ENCODE measurements around the gene JPT2.

JPT2 gene

DNA sequence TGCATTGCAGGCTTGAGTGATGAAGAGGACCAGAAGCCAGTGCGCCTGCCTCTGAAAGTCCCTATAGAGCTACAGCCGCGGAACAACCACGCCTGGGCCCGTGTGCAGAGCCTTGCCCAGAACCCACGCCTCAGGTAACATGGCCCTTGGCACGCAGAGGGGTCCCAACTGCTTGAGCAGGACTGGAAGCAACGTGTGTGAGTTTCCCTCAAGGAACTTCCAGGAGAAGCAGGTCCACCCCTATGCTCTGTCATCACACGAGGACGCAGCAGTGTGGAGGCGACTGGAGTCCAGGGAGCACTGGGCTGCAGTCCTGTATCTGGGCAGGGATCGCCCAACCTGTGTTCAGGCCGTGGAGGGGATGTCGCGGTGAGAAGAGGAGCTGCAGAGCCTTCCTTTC lies 25.1 kb upstream of the JPT2 start:
- Histone ChIP-seq H3K9me3 (ENCODE audit: control insufficient read depth in 1 of 2, low read length in 2 of 2) (no peaks in the 10 kb centered on the region), H3K27ac (ENCODE audit: low read length) (no peak overlapping the region), H3K4me3 (ENCODE audit: low read depth in 1 of 2, low read length in 2 of 2) (no peak overlapping the region), H3K4me1 (ENCODE audit: control insufficient read depth in 1 of 2, insufficient read depth in 2 of 2, low read length in 2 of 2) (no peaks in the 10 kb centered on the region), H3K27me3 (ENCODE audit: low read depth, low read length) (no peaks in the 10 kb centered on the region), H3K36me3 (ENCODE audit: control insufficient read depth in 1 of 2, insufficient read depth in 2 of 2, low read length in 2 of 2) (peaks cover 30 to 57% of the 10 kb centered on the region in 2 donors)

DNA sequence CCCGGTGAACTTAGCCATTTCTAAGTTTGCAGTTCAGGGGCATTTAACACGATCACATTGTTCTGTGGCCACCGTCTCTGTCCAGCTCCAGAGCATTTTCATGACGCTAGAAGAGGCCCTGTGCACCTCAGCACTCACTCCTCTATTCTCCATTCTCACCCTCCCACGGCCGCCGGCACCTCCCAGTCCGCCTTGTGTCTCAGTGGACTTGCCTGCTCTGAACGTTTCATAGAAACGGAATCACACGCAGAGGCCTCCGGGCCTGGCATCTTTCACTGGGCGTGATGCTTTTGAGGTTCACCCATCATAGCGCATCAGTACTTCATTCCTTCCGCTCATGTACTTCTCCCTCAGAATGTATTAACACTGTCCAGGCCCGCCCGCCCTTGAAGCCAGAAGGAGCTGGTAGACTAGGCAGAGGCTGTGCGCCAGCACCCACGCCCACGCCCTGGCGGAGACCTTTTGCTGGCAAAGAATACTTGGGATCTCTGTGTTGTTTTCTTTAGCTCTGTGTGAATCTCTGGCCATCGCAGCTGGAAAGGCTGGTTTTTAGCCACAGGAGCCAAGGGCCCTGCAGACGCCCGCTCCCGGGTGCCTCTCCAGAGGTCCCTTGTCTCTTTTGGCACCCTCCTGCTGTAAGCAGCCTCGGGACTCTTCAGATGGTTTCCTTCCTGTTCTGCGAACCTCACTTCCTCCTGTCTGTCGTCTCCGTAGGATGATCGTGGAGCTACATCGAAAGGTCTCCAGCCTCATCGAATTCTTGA lies 23.4 kb upstream of the JPT2 start:
- H3K36me3 ChIP-seq (ENCODE audit: control insufficient read depth in 1 of 2, insufficient read depth in 2 of 2, low read length in 2 of 2) = peaks cover 36 to 72% of the 10 kb centered on the region in 2 donors
- no peak overlapping the region for H3K4me3 ChIP-seq (ENCODE audit: low read depth in 1 of 2, low read length in 2 of 2)
- no peak overlapping the region for H3K27ac ChIP-seq (ENCODE audit: low read length)

DNA sequence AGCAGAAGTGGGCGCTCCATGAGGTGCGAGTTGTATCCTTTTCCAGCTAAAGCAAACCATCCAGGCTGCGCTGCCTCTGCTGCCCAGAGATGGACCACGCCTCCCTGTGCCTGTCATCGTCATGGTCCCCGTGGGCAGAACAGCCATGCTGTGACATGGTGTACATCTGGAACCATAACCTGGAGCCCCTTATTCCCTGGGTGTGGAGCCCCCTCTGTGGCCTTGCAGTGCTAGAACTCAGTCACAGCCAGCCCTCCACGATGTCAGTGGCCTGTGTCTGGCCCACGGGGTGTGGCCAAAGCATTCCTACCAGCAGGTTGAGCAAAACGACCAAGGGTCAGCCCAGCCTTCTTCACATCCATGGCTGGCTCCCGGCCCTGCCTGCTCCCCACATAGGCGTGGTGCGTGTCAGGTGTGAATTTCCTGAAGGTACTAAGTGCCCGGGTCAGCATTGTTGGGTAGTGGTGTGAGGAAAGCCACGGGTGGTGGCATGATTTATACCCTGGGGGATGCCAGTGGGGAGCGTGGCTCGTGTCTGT lies 22.7 kb upstream of the JPT2 start:
- Histone ChIP-seq H3K36me3 (ENCODE audit: control insufficient read depth in 1 of 2, insufficient read depth in 2 of 2, low read length in 2 of 2) (peaks cover 42 to 78% of the 10 kb centered on the region in 2 donors), H3K27me3 (ENCODE audit: low read depth, low read length) (no peaks in the 10 kb centered on the region), H3K27ac (ENCODE audit: low read length) (no peak overlapping the region)

More for the DNA sequence above, 23.4 kb upstream of the JPT2 start:
- H3K9me3 ChIP-seq (ENCODE audit: control insufficient read depth in 1 of 2, low read length in 2 of 2) = no peaks in the 10 kb centered on the region
- H3K27me3 ChIP-seq (ENCODE audit: low read depth, low read length) = no peaks in the 10 kb centered on the region
- no peaks in the 10 kb centered on the region for H3K4me1 ChIP-seq (ENCODE audit: control insufficient read depth in 1 of 2, insufficient read depth in 2 of 2, low read length in 2 of 2)

DNA sequence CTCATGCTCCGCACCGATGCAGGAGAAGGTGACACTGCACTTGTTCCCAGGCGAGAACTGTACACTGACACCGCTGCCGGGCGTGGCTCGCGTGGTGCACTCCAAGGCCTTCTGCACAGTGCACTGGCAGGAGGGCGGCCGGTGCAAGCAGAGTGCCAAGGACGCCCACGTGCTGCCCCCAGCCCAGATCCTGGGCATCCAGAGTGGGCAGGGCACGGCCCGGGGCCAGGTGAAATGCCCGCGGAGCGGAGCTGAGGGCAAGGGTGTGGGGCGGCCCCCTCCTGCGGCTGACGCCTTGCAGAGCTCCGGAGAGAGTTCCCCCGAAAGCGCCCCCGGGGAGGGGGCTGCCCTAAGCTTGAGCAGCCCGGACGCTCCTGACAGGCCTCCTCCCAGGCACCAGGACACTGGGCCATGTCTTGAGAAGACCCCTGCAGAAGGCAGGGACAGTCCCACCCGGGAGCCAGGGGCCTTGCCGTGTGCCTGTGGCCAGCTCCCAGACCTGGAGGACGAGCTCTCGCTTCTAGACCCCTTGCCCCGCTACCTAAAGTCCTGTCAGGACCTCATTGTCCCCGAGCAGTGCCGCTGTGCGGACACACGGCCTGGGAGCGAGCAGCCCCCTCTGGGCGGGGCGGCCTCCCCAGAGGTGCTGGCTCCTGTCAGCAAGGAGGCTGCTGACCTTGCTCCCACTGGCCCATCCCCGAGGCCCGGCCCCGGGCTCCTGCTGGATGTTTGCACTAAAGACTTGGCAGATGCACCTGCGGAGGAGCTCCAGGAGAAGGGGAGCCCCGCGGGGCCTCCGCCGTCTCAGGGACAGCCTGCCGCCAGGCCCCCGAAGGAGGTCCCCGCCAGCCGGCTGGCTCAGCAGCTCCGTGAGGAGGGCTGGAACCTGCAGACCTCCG lies 21.9 kb upstream of the JPT2 start:
- Histone ChIP-seq H3K36me3 (ENCODE audit: control insufficient read depth in 1 of 2, insufficient read depth in 2 of 2, low read length in 2 of 2) (peaks cover 46 to 84% of the 10 kb centered on the region in 2 donors), H3K27me3 (ENCODE audit: low read depth, low read length) (no peaks in the 10 kb centered on the region), H3K4me1 (ENCODE audit: control insufficient read depth in 1 of 2, insufficient read depth in 2 of 2, low read length in 2 of 2) (no peaks in the 10 kb centered on the region), H3K4me3 (ENCODE audit: low read depth in 1 of 2, low read length in 2 of 2) (no peak overlapping the region), H3K9me3 (ENCODE audit: control insufficient read depth in 1 of 2, low read length in 2 of 2) (no peaks in the 10 kb centered on the region), H3K27ac (ENCODE audit: low read length) (no peak overlapping the region)

More for the DNA sequence above, 22.7 kb upstream of the JPT2 start:
- no peaks in the 10 kb centered on the region for H3K4me1 ChIP-seq (ENCODE audit: control insufficient read depth in 1 of 2, insufficient read depth in 2 of 2, low read length in 2 of 2)
- H3K9me3 ChIP-seq (ENCODE audit: control insufficient read depth in 1 of 2, low read length in 2 of 2) = no peaks in the 10 kb centered on the region
- no peak overlapping the region for H3K4me3 ChIP-seq (ENCODE audit: low read depth in 1 of 2, low read length in 2 of 2)

DNA sequence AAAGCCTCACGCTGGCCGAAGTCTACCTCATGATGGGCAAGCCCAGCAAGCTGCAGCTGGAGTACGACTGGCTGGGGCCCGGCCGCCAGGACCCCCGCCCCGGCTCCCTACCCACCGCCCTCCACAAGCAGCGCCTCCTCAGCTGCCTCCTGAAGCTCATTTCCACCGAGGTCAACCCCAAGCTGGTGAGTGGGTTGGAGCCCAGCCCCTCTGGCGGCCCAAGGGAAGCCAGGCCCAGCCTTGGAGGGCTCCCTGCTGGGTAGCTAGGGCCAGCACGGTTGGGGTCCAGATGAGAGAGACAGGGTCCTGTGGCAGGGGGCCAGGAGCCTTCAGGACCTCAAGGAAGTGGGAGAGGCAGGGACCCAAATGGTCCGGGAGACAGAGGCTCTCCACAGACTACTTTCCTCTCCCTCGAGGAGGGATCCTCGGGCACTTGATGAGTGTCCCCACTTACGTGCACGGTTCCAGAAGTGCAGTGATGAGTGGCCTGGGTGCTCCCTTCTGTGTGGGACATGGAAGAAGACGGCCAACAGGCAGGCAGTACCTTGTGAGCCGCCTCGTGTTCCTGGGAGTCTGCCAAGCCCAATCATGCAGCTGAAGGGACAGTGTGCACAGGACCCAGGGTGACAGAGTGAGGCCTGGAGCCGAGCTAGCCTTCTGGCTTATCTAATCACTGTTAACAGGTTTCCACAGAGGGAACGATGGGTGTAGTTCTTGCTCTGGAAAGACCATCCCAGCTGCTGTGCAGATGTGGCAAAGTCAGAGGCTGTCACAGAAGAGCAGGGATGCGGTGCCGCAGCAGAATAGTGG lies 21.1 kb upstream of the JPT2 start:
- H3K9me3 ChIP-seq (ENCODE audit: control insufficient read depth in 1 of 2, low read length in 2 of 2) = no peaks in the 10 kb centered on the region
- H3K4me3 ChIP-seq (ENCODE audit: low read depth in 1 of 2, low read length in 2 of 2) = no peak overlapping the region
- no peaks in the 10 kb centered on the region for H3K4me1 ChIP-seq (ENCODE audit: control insufficient read depth in 1 of 2, insufficient read depth in 2 of 2, low read length in 2 of 2)
- H3K27ac ChIP-seq (ENCODE audit: low read length) = no peak overlapping the region
- peaks cover 50 to 88% of the 10 kb centered on the region in 2 donors for H3K36me3 ChIP-seq (ENCODE audit: control insufficient read depth in 1 of 2, insufficient read depth in 2 of 2, low read length in 2 of 2)
- no peaks in the 10 kb centered on the region for H3K27me3 ChIP-seq (ENCODE audit: low read depth, low read length)

DNA sequence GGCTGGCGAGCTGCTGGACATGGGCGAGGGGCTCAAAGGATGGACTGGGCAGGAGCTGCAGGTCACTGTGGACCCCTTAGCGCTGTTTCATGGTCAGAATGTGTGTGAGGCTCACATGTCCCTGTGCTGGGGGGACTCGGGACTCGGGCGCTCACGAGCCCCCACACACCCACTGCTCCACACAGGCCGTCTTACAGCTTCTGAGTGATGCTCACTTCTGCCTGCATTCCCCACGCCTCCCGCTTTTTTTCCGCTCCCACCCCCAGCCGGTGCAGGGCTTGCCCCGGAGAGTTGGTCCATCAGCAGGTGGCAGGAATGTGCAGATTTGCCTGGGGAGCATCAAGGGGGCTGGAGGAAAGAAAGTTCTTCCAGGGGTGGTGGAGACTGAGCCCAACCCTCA lies 20.2 kb upstream of the JPT2 start:
- Histone ChIP-seq H3K4me3 (ENCODE audit: low read depth in 1 of 2, low read length in 2 of 2) (no peak overlapping the region), H3K4me1 (ENCODE audit: control insufficient read depth in 1 of 2, insufficient read depth in 2 of 2, low read length in 2 of 2) (no peaks in the 10 kb centered on the region), H3K27ac (ENCODE audit: low read length) (no peak overlapping the region), H3K27me3 (ENCODE audit: low read depth, low read length) (no peaks in the 10 kb centered on the region), H3K36me3 (ENCODE audit: control insufficient read depth in 1 of 2, insufficient read depth in 2 of 2, low read length in 2 of 2) (peaks cover 55 to 88% of the 10 kb centered on the region in 2 donors), H3K9me3 (ENCODE audit: control insufficient read depth in 1 of 2, low read length in 2 of 2) (no peaks in the 10 kb centered on the region)

DNA sequence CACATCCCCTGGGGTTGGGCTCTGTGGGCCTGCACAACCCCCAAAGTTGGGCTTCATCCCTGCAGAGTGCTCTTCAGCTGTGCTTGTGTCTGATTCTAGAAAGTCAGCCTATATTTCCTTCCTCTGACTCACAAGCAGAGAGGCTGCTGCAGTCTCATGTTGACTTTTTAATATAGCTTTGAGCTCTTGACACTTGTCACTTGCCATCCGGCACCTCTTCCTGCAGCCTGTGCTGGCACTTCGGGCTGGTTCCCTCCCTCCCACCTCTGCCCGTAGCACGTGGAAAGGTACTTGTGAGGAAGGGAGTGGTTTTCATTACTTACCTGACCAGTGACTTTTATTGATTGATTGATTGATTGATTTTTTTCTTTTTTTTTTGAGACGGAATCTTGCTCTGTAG lies 19.0 kb upstream of the JPT2 start:
- Histone ChIP-seq H3K27ac (ENCODE audit: low read length) (no peak overlapping the region), H3K27me3 (ENCODE audit: low read depth, low read length) (no peaks in the 10 kb centered on the region), H3K36me3 (ENCODE audit: control insufficient read depth in 1 of 2, insufficient read depth in 2 of 2, low read length in 2 of 2) (peaks cover 61 to 93% of the 10 kb centered on the region in 2 donors), H3K4me1 (ENCODE audit: control insufficient read depth in 1 of 2, insufficient read depth in 2 of 2, low read length in 2 of 2) (no peaks in the 10 kb centered on the region), H3K9me3 (ENCODE audit: control insufficient read depth in 1 of 2, low read length in 2 of 2) (no peaks in the 10 kb centered on the region), H3K4me3 (ENCODE audit: low read depth in 1 of 2, low read length in 2 of 2) (no peak overlapping the region)

DNA sequence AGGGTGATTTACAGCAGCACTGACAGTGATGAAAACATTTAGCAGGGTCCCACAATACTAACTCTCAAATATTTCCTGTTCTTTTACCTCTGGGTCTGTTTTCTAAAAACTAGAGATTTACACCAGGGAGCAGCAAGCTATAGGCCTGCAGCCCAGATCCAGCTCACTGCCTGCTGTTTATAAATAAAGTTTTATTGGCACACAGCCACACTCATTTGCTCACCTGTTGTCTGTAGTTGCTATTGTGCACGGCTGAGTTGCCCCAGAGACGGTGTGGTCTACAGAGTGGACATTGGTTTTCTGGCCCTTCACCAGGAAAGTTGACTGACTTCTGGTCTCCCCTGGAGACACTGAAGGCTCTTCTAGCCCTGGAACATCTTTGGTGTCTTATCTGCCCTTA lies 16.3 kb upstream of the JPT2 start:
- Histone ChIP-seq H3K27me3 (ENCODE audit: low read depth, low read length) (no peaks in the 10 kb centered on the region), H3K27ac (ENCODE audit: low read length) (no peak overlapping the region), H3K4me1 (ENCODE audit: control insufficient read depth in 1 of 2, insufficient read depth in 2 of 2, low read length in 2 of 2) (no peaks in the 10 kb centered on the region), H3K36me3 (ENCODE audit: control insufficient read depth in 1 of 2, insufficient read depth in 2 of 2, low read length in 2 of 2) (peaks cover 70 to 93% of the 10 kb centered on the region in 2 donors), H3K9me3 (ENCODE audit: control insufficient read depth in 1 of 2, low read length in 2 of 2) (no peaks in the 10 kb centered on the region), H3K4me3 (ENCODE audit: low read depth in 1 of 2, low read length in 2 of 2) (no peak overlapping the region)

DNA sequence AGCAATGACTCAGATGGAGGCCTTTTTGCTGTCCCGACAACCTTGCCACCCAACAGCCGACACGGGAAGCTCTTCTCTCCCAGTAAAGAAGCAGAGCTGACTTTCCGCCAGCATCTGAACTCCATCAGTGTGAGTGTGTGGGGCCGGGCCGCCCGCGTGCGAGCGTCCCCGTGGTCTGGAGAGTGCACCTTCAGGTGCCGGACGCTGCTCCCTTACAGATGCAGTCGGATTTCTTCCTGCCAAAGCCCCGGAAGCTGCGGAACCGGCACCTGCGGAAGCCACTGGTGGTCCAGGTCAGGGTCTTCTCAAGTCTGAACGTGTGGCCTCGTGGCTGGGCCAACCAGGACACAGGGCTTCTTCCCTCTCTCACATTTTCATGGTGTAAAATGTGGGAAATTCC lies 15.5 kb upstream of the JPT2 start:
- peaks cover 69 to 93% of the 10 kb centered on the region in 2 donors for H3K36me3 ChIP-seq (ENCODE audit: control insufficient read depth in 1 of 2, insufficient read depth in 2 of 2, low read length in 2 of 2)
- no peaks in the 10 kb centered on the region for H3K27me3 ChIP-seq (ENCODE audit: low read depth, low read length)
- H3K4me3 ChIP-seq (ENCODE audit: low read depth in 1 of 2, low read length in 2 of 2) = no peak overlapping the region
- no peak overlapping the region for H3K27ac ChIP-seq (ENCODE audit: low read length)
- no peaks in the 10 kb centered on the region for H3K4me1 ChIP-seq (ENCODE audit: control insufficient read depth in 1 of 2, insufficient read depth in 2 of 2, low read length in 2 of 2)
- no peaks in the 10 kb centered on the region for H3K9me3 ChIP-seq (ENCODE audit: control insufficient read depth in 1 of 2, low read length in 2 of 2)

DNA sequence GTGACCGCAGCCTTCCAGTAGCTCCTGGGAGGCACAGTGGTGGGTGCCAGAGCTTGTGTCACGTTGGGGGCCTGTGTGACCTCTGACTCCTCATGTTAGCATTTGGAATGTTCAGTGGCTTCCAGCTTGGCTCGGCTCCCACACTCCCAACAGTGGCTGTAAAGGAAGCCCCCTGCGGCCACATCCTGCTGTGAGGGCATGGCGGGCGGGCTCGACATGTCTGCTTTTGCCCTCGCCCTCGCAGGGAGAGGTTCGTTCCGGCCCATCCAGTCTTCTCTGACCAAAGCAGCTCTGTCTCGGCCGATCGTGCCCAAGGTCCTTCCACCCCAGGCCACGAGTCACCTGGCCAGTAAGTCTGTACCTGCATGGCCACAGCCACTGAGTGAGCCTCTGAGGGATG lies 12.2 kb upstream of the JPT2 start:
- Histone ChIP-seq H3K4me1 (ENCODE audit: control insufficient read depth in 1 of 2, insufficient read depth in 2 of 2, low read length in 2 of 2) (no peaks in the 10 kb centered on the region), H3K9me3 (ENCODE audit: control insufficient read depth in 1 of 2, low read length in 2 of 2) (no peaks in the 10 kb centered on the region), H3K4me3 (ENCODE audit: low read depth in 1 of 2, low read length in 2 of 2) (no peak overlapping the region), H3K36me3 (ENCODE audit: control insufficient read depth in 1 of 2, insufficient read depth in 2 of 2, low read length in 2 of 2) (peaks cover 77 to 89% of the 10 kb centered on the region in 2 donors), H3K27me3 (ENCODE audit: low read depth, low read length) (no peaks in the 10 kb centered on the region), H3K27ac (ENCODE audit: low read length) (no peak overlapping the region)

DNA sequence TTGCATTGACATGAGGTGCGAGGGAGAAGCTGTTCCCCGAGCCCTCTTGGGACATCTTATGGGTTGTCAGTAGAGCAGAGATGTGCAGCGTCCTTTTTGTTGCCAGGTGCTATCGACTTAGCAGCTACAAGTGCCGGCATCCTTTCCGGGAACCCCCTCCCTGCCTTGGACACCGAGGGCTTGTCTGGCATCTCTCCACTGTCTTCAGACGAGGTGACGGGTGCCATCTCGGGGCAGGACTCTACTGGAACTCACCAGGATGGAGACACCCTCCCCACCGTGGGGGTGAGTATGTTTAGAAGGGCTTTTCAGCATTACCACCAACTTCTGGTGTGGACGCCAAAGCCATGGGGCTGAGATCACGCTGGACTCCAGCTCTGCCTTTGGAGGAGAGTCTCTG lies 11.8 kb upstream of the JPT2 start:
- Histone ChIP-seq H3K9me3 (ENCODE audit: control insufficient read depth in 1 of 2, low read length in 2 of 2) (no peaks in the 10 kb centered on the region), H3K4me1 (ENCODE audit: control insufficient read depth in 1 of 2, insufficient read depth in 2 of 2, low read length in 2 of 2) (no peaks in the 10 kb centered on the region), H3K4me3 (ENCODE audit: low read depth in 1 of 2, low read length in 2 of 2) (no peak overlapping the region), H3K36me3 (ENCODE audit: control insufficient read depth in 1 of 2, insufficient read depth in 2 of 2, low read length in 2 of 2) (peaks cover 82 to 94% of the 10 kb centered on the region in 2 donors), H3K27ac (ENCODE audit: low read length) (no peak overlapping the region), H3K27me3 (ENCODE audit: low read depth, low read length) (no peaks in the 10 kb centered on the region)

Measured in muscle layer of duodenum (tissue), 2 donors.